ENCODE data around the gene COLGALT1. TPM values are rescaled to one million over a fixed set of nuclear protein-coding genes. Genes with fewer than 3 reads are reported as not detected.
A peak's percentile ranks its signal among the peaks of the same experiment; 100 is the strongest.
"Not testable (repeated sequence)": the region's sequence is repeated elsewhere in the genome, so short reads cannot be mapped to it uniquely, and the experiment has no call there.

Gene COLGALT1
- total RNA-seq, 3 donors from 2014 or later, result 121 to 148 (median 139) TPM

- DNase-seq (no peak), ATAC-seq (no peak)
- no peaks in the 10 kb centered on the region for H3K36me3 Mint-ChIP-seq (ENCODE audit: insufficient read depth)
- H3K4me1 Mint-ChIP-seq (ENCODE audit: low read depth), result peaks cover 12% of the 10 kb centered on the region
- H3K9me3 Mint-ChIP-seq, result no peaks in the 10 kb centered on the region
- no peaks in the 10 kb centered on the region for H3K27me3 Mint-ChIP-seq (ENCODE audit: low read depth)
- H3K4me3 Mint-ChIP-seq, result no peak overlapping the region
Measured at GRCh38 chr19:17542042-17542441, 13.4 kb upstream of the COLGALT1 start.

GRCh38 chr19:17542793-17543582, 12.5 kb upstream of the COLGALT1 start:
- H3K4me1 Mint-ChIP-seq (ENCODE audit: low read depth), result peaks cover 12% of the 10 kb centered on the region
- ATAC-seq, result no peak
- no peaks in the 10 kb centered on the region for H3K36me3 Mint-ChIP-seq (ENCODE audit: insufficient read depth)
- no peak overlapping the region for H3K4me3 Mint-ChIP-seq
- H3K27me3 Mint-ChIP-seq (ENCODE audit: low read depth), result no peaks in the 10 kb centered on the region
- H3K9me3 Mint-ChIP-seq, result no peaks in the 10 kb centered on the region
- no peak for DNase-seq

GRCh38 chr19:17543986-17544385, 11.5 kb upstream of the COLGALT1 start:
- no peaks in the 10 kb centered on the region for H3K27me3 Mint-ChIP-seq (ENCODE audit: low read depth)
- H3K4me1 Mint-ChIP-seq (ENCODE audit: low read depth), result peaks cover 5% of the 10 kb centered on the region

GRCh38 chr19:17544418-17544817, 11.0 kb upstream of the COLGALT1 start:
- DNase-seq (no peak), ATAC-seq (no peak)
- Mint-ChIP-seq H3K27me3 (ENCODE audit: low read depth) (no peaks in the 10 kb centered on the region), H3K4me1 (ENCODE audit: low read depth) (peaks cover 5% of the 10 kb centered on the region), H3K9me3 (no peaks in the 10 kb centered on the region), H3K36me3 (ENCODE audit: insufficient read depth) (no peaks in the 10 kb centered on the region), H3K4me3 (no peak overlapping the region)

More at GRCh38 chr19:17543986-17544385, 11.5 kb upstream of the COLGALT1 start:
- ATAC-seq (no peak), DNase-seq (no peak)
- H3K36me3 Mint-ChIP-seq (ENCODE audit: insufficient read depth), result no peaks in the 10 kb centered on the region
- no peak overlapping the region for H3K4me3 Mint-ChIP-seq
- no peaks in the 10 kb centered on the region for H3K9me3 Mint-ChIP-seq

- no peaks in the 10 kb centered on the region for H3K27me3 Mint-ChIP-seq (ENCODE audit: low read depth)
- no peak overlapping the region for H3K4me3 Mint-ChIP-seq
- DNase-seq (no peak), ATAC-seq (no peak)
- no peaks in the 10 kb centered on the region for H3K36me3 Mint-ChIP-seq (ENCODE audit: insufficient read depth)
- H3K9me3 Mint-ChIP-seq, result no peaks in the 10 kb centered on the region
- H3K4me1 Mint-ChIP-seq (ENCODE audit: low read depth), result no peaks in the 10 kb centered on the region
Measured at GRCh38 chr19:17548145-17548544, 7.3 kb upstream of the COLGALT1 start.

- ATAC-seq (no peak), DNase-seq (no peak)
- no peak overlapping the region for H3K4me3 Mint-ChIP-seq
Measured at GRCh38 chr19:17549085-17549740, 6.2 kb upstream of the COLGALT1 start.

GRCh38 chr19:17550076-17550667, 5.3 kb upstream of the COLGALT1 start:
- H3K27me3 Mint-ChIP-seq (ENCODE audit: low read depth), result no peaks in the 10 kb centered on the region
- no peaks in the 10 kb centered on the region for H3K9me3 Mint-ChIP-seq
- H3K4me1 Mint-ChIP-seq (ENCODE audit: low read depth), result peaks cover 3% of the 10 kb centered on the region
- no peak overlapping the region for H3K4me3 Mint-ChIP-seq
- H3K36me3 Mint-ChIP-seq (ENCODE audit: insufficient read depth), result no peaks in the 10 kb centered on the region
- ATAC-seq (no peak), DNase-seq (no peak)

More at GRCh38 chr19:17549085-17549740, 6.2 kb upstream of the COLGALT1 start:
- no peaks in the 10 kb centered on the region for H3K27me3 Mint-ChIP-seq (ENCODE audit: low read depth)
- no peaks in the 10 kb centered on the region for H3K9me3 Mint-ChIP-seq
- no peaks in the 10 kb centered on the region for H3K36me3 Mint-ChIP-seq (ENCODE audit: insufficient read depth)
- H3K4me1 Mint-ChIP-seq (ENCODE audit: low read depth), result no peaks in the 10 kb centered on the region

GRCh38 chr19:17552735-17553134, 2.7 kb upstream of the COLGALT1 start:
- not testable (repeated sequence) for H3K4me3 Mint-ChIP-seq; H3K36me3 Mint-ChIP-seq (ENCODE audit: insufficient read depth); DNase-seq; ATAC-seq; H3K9me3 Mint-ChIP-seq; H3K27me3 Mint-ChIP-seq (ENCODE audit: low read depth)
- peaks cover 12% of the 10 kb centered on the region for H3K4me1 Mint-ChIP-seq (ENCODE audit: low read depth)

GRCh38 chr19:17553256-17553655, 2.2 kb upstream of the COLGALT1 start:
- ATAC-seq (no peak), DNase-seq (no peak)
- H3K36me3 Mint-ChIP-seq (ENCODE audit: insufficient read depth), result no peaks in the 10 kb centered on the region
- no peaks in the 10 kb centered on the region for H3K9me3 Mint-ChIP-seq
- peaks cover 12% of the 10 kb centered on the region for H3K4me1 Mint-ChIP-seq (ENCODE audit: low read depth)
- H3K27me3 Mint-ChIP-seq (ENCODE audit: low read depth), result no peaks in the 10 kb centered on the region
- H3K4me3 Mint-ChIP-seq, result no peak overlapping the region

GRCh38 chr19:17554968-17555479, 425 bp upstream of the COLGALT1 start:
- peak overlapping the region; percentile 73 for H3K4me3 Mint-ChIP-seq
- no peaks in the 10 kb centered on the region for H3K27me3 Mint-ChIP-seq (ENCODE audit: low read depth)
- no peak for ATAC-seq
- peaks cover 4% of the 10 kb centered on the region for H3K36me3 Mint-ChIP-seq (ENCODE audit: insufficient read depth)
- DNase-seq, result no peak
- peaks cover 12% of the 10 kb centered on the region for H3K4me1 Mint-ChIP-seq (ENCODE audit: low read depth)
- no peaks in the 10 kb centered on the region for H3K9me3 Mint-ChIP-seq

GRCh38 chr19:17555929-17556813, 722 bp downstream of the COLGALT1 start:
- peaks cover 9% of the 10 kb centered on the region for H3K36me3 Mint-ChIP-seq (ENCODE audit: insufficient read depth)
- no peaks in the 10 kb centered on the region for H3K9me3 Mint-ChIP-seq
- ATAC-seq, result peak; percentile 51 to 59
- H3K4me3 Mint-ChIP-seq, result peak overlapping the region; percentile 82
- no peaks in the 10 kb centered on the region for H3K27me3 Mint-ChIP-seq (ENCODE audit: low read depth)
- DNase-seq, result no peak
- peaks cover 12% of the 10 kb centered on the region for H3K4me1 Mint-ChIP-seq (ENCODE audit: low read depth)

- ATAC-seq (no peak), DNase-seq (no peak)
- peak overlapping the region; percentile 82 for H3K4me3 Mint-ChIP-seq
- peaks cover 12% of the 10 kb centered on the region for H3K4me1 Mint-ChIP-seq (ENCODE audit: low read depth)
- peaks cover 11% of the 10 kb centered on the region for H3K36me3 Mint-ChIP-seq (ENCODE audit: insufficient read depth)
- H3K27me3 Mint-ChIP-seq (ENCODE audit: low read depth), result no peaks in the 10 kb centered on the region
- no peaks in the 10 kb centered on the region for H3K9me3 Mint-ChIP-seq
Measured at GRCh38 chr19:17556995-17557394, 1.5 kb downstream of the COLGALT1 start.

GRCh38 chr19:17557466-17557865, 2.0 kb downstream of the COLGALT1 start:
- peak overlapping the region; percentile 82 for H3K4me3 Mint-ChIP-seq
- no peaks in the 10 kb centered on the region for H3K9me3 Mint-ChIP-seq
- peaks cover 12% of the 10 kb centered on the region for H3K4me1 Mint-ChIP-seq (ENCODE audit: low read depth)
- ATAC-seq, result no peak
- no peaks in the 10 kb centered on the region for H3K27me3 Mint-ChIP-seq (ENCODE audit: low read depth)
- H3K36me3 Mint-ChIP-seq (ENCODE audit: insufficient read depth), result peaks cover 14% of the 10 kb centered on the region
- no peak for DNase-seq

- Mint-ChIP-seq H3K4me3 (peak overlapping the region; percentile 15), H3K9me3 (no peaks in the 10 kb centered on the region), H3K4me1 (ENCODE audit: low read depth) (peaks cover 9% of the 10 kb centered on the region), H3K27me3 (ENCODE audit: low read depth) (no peaks in the 10 kb centered on the region), H3K36me3 (ENCODE audit: insufficient read depth) (peaks cover 20% of the 10 kb centered on the region)
- no peak for ATAC-seq
- DNase-seq, result no peak
Measured at GRCh38 chr19:17560205-17560595, 4.8 kb downstream of the COLGALT1 start.

All from activated T-cell treated with anti-CD3 and anti-CD28 coated beads, Interleukin-2, amount 50 U/mL, for 4 hours (primary cell).